OCI-LY7 (cell line): ENCODE results near the gene TPRG1L.

ENCODE experiments used
- CTCF ChIP-seq: fragments of 200-600 bp; sonication (generic); conservative IDR thresholded peaks from 2 replicates; pipeline ENCODE4 v1.5.1; 2014; ENCODE audit warnings: mild to moderate bottlenecking, antibody characterized with exemption, low read length, moderate library complexity, mixed read lengths
- EZH2phosphoT487 ChIP-seq: fragments of 200-600 bp; sonication (generic); IDR thresholded peaks from 2 replicates; pipeline ENCODE4 v1.6.1; 2018; ENCODE audit warnings: low read depth, borderline replicate concordance, mild to moderate bottlenecking, mixed run types, antibody characterized with exemption, low read length, moderate library complexity, mixed read lengths

- no peak for TF ChIP-seq CTCF
- TF ChIP-seq EZH2phosphoT487, result no peak
These were observed 25.0 kb upstream of the TPRG1L start for GRCh38 chr1:3599816-3600215.
